Measurements from ENCODE around the gene ALDH3B1. TPM values are rescaled to one million over a fixed set of nuclear protein-coding genes. Genes with fewer than 3 reads are reported as not detected.

The ALDH3B1 gene
- total RNA-seq, 2 experiments from 2014 or later = 0.09 to 0.11 TPM

GRCh38 chr11:68016161-68016903 lies 6.2 kb downstream of the ALDH3B1 start:
- ATAC-seq (no peak), DNase-seq (no peak)
- Mint-ChIP-seq H3K36me3 (ENCODE audit: low read depth) (no peaks in the 10 kb centered on the region), H3K4me3 (no peak overlapping the region), H3K4me1 (ENCODE audit: low read depth) (no peaks in the 10 kb centered on the region), H3K9me3 (no peaks in the 10 kb centered on the region), H3K27me3 (no peaks in the 10 kb centered on the region), H3K27ac (no peak overlapping the region)
- ChIA-PET CTCF (no interaction called here), POLR2A (no interaction called here)
- TF ChIP-seq CTCF (IDR thresholded peaks at IDR 0.05) = no peak
- intact Hi-C loops (cut with micrococcal nuclease) = no loop called here

- CTCF ChIA-PET = no interaction called here
- no peaks in the 10 kb centered on the region for H3K36me3 Mint-ChIP-seq (ENCODE audit: low read depth)
- no peaks in the 10 kb centered on the region for H3K4me1 Mint-ChIP-seq (ENCODE audit: low read depth)
- no peak for TF ChIP-seq CTCF (IDR thresholded peaks at IDR 0.05)
- intact Hi-C loops (cut with micrococcal nuclease) = no loop called here
- ATAC-seq (no peak), DNase-seq (no peak)
- POLR2A ChIA-PET = no interaction called here
- H3K4me3 Mint-ChIP-seq = no peak overlapping the region
- H3K9me3 Mint-ChIP-seq = no peaks in the 10 kb centered on the region
- no peaks in the 10 kb centered on the region for H3K27me3 Mint-ChIP-seq
- no peak overlapping the region for H3K27ac Mint-ChIP-seq
Measured at GRCh38 chr11:68016904-68017817, 7.0 kb downstream of the ALDH3B1 start.

GRCh38 chr11:68017980-68018729 lies 8.0 kb downstream of the ALDH3B1 start:
- POLR2A ChIA-PET = no interaction called here
- Mint-ChIP-seq H3K9me3 (no peaks in the 10 kb centered on the region), H3K4me3 (no peak overlapping the region), H3K27ac (no peak overlapping the region), H3K4me1 (ENCODE audit: low read depth) (no peaks in the 10 kb centered on the region), H3K27me3 (no peaks in the 10 kb centered on the region), H3K36me3 (ENCODE audit: low read depth) (no peaks in the 10 kb centered on the region)
- DNase-seq (no peak), ATAC-seq (no peak)
- CTCF ChIA-PET = no interaction called here
- intact Hi-C loops (cut with micrococcal nuclease) = no loop called here
- TF ChIP-seq CTCF (IDR thresholded peaks at IDR 0.05) = no peak

- Mint-ChIP-seq H3K4me1 (ENCODE audit: low read depth) (no peaks in the 10 kb centered on the region), H3K27me3 (no peaks in the 10 kb centered on the region), H3K27ac (no peak overlapping the region), H3K9me3 (no peaks in the 10 kb centered on the region), H3K36me3 (ENCODE audit: low read depth) (no peaks in the 10 kb centered on the region), H3K4me3 (no peak overlapping the region)
- intact Hi-C loops (cut with micrococcal nuclease) = no loop called here
- POLR2A ChIA-PET = no interaction called here
- ATAC-seq = no peak
- TF ChIP-seq CTCF (IDR thresholded peaks at IDR 0.05) = no peak
- no peak for DNase-seq
- CTCF ChIA-PET = no interaction called here
Measured at GRCh38 chr11:68018730-68019190, 8.6 kb downstream of the ALDH3B1 start.
